Subcutaneous abdominal adipose tissue (tissue), 5 donors: Measurements from ENCODE around the gene PGS1.

ENCODE experiments used
- H3K27ac ChIP-seq: one replicate; pipeline ENCODE4 v1.7.0; 2013; ENCODE audit warnings: low read depth, mild to moderate bottlenecking, inconsistent platforms, low read length, moderate library complexity
- H3K27me3 ChIP-seq, 5 donors: one replicate each; pipeline ENCODE4 v1.7.0; 2013; ENCODE audit warnings: low read length in 5 of 5, inconsistent platforms in 1 of 5; ENCODE audit not compliant: control insufficient read depth in 5 of 5, insufficient read depth in 4 of 5
- H3K36me3 ChIP-seq, 5 donors: one replicate each; pipeline ENCODE4 v1.7.0; 2013; ENCODE audit warnings: low read length in 5 of 5; ENCODE audit not compliant: control insufficient read depth in 5 of 5, insufficient read depth in 5 of 5
- H3K4me1 ChIP-seq, 5 donors: one replicate each; pipeline ENCODE4 v1.7.0; 2013; ENCODE audit warnings: low read length in 5 of 5, mild to moderate bottlenecking in 3 of 5, moderate library complexity in 1 of 5; ENCODE audit not compliant: control insufficient read depth in 5 of 5, insufficient read depth in 5 of 5
- H3K4me3 ChIP-seq, 5 donors: one replicate each; pipeline ENCODE4 v1.7.0; 2013; ENCODE audit warnings: low read length in 5 of 5, low read depth in 1 of 5
- H3K9ac ChIP-seq, 5 donors: one replicate each; pipeline ENCODE4 v1.7.0; 2013; ENCODE audit warnings: low read length in 5 of 5, mild to moderate bottlenecking in 4 of 5, moderate library complexity in 3 of 5
- H3K9me3 ChIP-seq, 5 donors: one replicate each; pipeline ENCODE4 v1.7.0; 2013; ENCODE audit warnings: low read length in 5 of 5; ENCODE audit not compliant: control insufficient read depth in 5 of 5
- donor health status: healthy.
- donor health status: healthy.
- donor health status: healthy.
- donor health status: healthy.
- donor health status: healthy.

The PGS1 gene

DNA sequence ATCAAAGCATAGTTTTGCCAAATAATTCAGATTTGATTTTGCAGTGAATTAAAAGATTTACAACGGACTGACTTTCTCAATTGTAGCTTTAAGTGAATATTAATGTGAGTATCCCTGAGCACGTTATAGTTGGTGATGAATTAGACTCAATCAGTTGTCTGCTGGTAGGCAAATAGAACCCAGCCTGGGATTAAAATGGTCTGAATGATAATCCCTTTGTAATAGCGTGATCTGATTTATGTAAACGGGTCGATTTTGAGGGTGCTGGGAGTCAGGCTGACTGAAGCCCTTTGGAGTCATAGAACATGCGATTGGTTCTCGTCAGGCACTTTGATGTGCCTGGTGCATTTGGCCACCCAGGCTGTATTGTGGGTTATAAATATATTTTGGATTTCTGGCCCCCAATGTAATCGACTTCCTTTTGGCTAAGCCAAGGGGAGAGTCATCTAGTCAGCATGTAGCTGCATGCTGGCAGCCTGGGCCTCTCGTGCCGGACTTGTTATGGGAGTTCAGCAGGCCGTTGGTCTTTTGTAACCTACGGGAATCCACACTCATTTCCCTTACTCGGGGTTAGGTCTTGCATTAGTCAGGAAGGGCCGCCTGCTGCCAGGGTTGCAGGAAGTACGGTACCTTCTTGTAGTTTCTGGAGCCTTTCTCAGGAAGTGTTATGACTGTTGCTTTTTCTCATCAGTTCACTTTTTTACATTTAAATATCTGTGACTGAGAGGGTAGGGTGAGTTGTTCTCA is 5.4 kb downstream of the PGS1 start:
- Histone ChIP-seq H3K9ac (peak overlapping the region; percentile 56 to 88 (median 74)), H3K4me3 (peak overlapping the region in 1 of 5 donors; percentile 0), H3K36me3 (no peaks in the 10 kb centered on the region), H3K4me1 (peaks cover 16 to 93% (median 89%) of the 10 kb centered on the region in 5 donors), H3K27ac (peak overlapping the region; percentile 99), H3K27me3 (peaks cover 0 to 3% (median 0%) of the 10 kb centered on the region in 5 donors), H3K9me3 (no peaks in the 10 kb centered on the region)

DNA sequence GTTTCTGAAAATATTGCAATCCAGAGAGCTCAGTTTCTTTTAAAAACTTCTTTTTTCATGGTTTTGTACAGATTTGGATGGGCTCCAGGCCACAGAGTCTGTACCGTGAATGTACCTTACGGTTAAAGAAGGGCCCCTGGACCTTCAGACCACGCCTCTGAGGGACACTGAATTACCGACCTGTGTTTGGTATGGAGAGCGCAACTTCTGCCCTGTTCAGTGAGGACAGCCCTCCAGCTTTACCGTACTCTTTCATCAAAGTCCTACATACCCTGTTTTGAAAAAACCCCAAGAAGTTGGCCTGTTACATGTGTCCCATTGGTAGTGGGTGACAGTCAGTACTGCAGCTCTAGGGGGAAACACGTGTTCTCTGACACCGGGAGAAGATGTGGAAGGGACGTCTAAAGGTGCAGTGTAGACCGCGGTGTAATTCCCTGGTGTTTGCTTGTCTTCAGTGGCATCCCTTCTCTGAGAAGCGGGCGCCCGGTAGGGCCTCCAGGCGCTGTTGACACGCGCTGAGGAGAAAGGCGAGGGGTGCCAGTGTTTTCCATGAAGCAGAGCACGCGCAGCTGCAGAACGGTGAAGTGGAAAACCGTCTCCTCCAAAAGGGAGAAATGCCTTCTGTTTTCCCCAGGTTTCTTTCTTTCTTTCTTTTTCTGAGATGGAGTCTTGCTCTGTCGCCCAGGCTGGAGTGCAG is 6.2 kb downstream of the PGS1 start:
- Histone ChIP-seq H3K27ac (peak overlapping the region; percentile 99), H3K9ac (peak overlapping the region; percentile 51 to 88 (median 74)), H3K36me3 (no peaks in the 10 kb centered on the region), H3K4me1 (peaks cover 13 to 89% (median 88%) of the 10 kb centered on the region in 5 donors), H3K27me3 (no peaks in the 10 kb centered on the region), H3K4me3 (peak overlapping the region in 2 of 5 donors; percentile 8 to 10), H3K9me3 (no peaks in the 10 kb centered on the region)

DNA sequence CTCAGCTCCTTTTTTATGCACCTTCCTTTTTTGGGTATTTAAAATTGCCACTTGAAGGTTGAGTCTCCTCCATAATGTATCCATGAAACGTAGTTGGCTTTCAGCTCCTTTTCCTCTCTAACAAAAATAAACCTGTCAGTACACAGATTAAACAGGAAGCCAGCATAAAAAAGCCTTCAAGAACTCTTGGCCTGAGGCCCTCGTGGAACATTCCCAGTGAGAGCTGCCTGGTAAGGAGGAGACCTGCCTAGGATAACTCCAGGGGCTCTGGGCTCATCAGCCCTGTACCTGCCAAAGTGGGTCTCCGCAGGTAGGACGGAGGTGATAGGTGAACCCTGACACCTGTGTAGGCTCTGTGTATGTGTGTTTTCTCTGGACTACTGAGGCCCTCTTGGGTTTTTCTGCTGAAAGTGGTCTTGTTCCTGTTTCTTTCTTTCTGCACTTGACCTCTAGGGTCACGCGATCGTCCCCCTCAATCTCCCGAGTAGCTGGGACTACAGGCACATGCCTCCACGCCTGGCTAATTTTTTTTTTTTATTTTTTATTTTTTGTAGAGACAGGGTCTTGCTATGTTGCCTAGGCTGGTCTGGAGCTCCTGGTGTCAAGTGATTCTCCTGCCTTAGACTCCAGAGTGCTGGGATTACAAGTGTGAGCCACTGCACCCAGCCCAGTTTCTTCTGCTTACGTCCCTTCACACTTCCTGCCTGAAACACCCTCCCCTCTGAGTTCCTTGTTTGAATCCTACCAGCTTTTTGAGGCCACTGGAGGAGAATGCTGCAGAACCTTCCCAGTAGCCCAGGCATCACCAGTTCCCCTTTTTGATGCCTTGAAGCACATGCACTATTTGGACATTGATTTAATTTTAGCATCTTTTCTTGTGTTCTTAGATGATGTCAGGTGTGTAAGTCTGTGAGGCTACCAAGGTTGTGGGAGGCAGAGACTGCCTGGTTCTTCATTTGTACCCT is 9.8 kb downstream of the PGS1 start:
- Histone ChIP-seq H3K27me3 (no peaks in the 10 kb centered on the region), H3K4me3 (peak overlapping the region in 1 of 5 donors; percentile 0), H3K27ac (peak overlapping the region; percentile 71), H3K9ac (peak overlapping the region in 4 of 5 donors; percentile 23 to 69 (median 44)), H3K36me3 (peaks cover 0 to 5% (median 4%) of the 10 kb centered on the region in 5 donors), H3K9me3 (no peaks in the 10 kb centered on the region), H3K4me1 (peaks cover 13 to 80% (median 69%) of the 10 kb centered on the region in 5 donors)

DNA sequence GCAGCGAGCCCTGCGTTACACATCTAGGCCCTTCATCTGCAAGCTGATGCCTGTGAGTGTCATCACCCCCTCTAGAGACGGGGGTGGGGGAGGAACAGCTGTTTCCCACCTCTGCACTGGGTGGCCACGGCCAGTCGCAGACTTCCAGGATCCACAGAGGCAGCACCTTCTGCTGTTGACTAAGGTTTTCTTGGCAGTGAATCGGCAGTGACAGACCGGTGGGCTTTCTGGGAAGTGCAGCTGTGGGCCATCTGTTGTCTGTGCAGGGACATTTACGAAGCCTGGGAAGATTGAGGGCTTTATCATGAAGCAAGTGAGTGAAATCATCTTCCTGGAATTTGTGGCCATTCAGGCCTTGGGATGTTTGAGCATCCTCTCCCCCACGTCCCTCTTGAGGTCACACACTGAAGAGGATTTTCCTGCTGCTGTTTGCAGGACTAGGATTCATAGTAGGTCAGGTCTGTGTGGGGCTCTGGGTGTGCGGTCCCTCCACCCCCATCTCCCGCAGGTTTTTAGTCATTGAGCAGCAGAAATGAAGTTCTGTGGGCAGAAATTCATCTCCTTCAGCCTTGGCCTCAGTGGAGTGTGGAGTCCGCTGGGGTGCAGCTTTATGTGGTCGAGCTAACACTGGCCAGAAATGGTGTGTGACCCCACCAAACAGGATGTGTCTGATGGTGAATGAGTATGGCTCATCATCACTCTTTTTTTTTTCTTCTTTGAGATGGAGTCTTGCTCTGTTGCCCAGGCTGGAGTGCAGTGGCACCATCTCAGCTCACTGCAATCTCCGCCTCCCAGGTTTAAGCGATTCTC is 12.0 kb downstream of the PGS1 start:
- H3K9me3 ChIP-seq: no peaks in the 10 kb centered on the region
- no peak overlapping the region for H3K9ac ChIP-seq
- H3K4me3 ChIP-seq: no peak overlapping the region
- H3K27me3 ChIP-seq: no peaks in the 10 kb centered on the region
- H3K27ac ChIP-seq: peak overlapping the region; percentile 32
- H3K36me3 ChIP-seq: peaks cover 0 to 20% (median 17%) of the 10 kb centered on the region in 5 donors
- H3K4me1 ChIP-seq: peaks cover 9 to 72% (median 47%) of the 10 kb centered on the region in 5 donors

DNA sequence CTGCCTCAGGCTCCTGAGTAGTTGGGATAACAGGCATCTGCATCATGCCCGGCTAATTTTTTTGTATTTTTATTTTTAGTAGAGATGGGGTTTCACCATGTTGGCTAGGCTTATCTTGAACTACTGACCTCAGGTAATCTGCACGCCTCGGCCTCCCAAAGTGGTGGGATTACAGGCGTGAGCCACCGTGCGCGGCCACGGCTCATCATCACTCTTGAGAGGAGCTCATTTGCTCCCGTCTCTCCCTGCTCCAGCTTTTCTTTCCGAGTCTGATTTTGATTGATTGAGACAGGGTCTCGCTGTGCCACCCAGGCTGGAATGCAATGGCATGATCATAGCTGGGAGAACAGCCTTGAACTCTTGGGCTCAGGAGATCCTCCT is 12.6 kb downstream of the PGS1 start:
- Histone ChIP-seq H3K27ac (no peak overlapping the region), H3K9me3 (no peaks in the 10 kb centered on the region), H3K27me3 (no peaks in the 10 kb centered on the region), H3K9ac (no peak overlapping the region), H3K36me3 (peaks cover 0 to 24% (median 17%) of the 10 kb centered on the region in 5 donors), H3K4me3 (no peak overlapping the region), H3K4me1 (peaks cover 9 to 72% (median 41%) of the 10 kb centered on the region in 5 donors)

DNA sequence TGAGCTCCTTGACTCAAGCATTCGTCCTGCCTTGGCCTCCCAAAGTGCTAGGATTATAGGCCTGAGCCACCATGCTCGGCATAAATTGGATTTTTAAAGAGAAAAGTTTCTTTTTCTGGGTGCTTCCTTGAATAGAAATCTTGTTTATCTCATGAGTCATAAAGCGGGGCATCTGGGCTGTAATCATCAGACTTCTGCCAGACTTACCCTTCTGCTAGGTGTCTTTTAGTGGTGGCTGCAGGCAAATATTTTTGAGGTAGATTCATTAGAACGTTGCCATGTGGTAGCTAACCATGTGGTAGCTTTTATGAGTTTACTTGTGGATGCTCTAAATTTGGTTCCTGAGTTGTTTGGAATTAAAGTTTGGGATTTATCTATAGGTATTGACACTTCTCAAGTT is 13.4 kb downstream of the PGS1 start:
- H3K9me3 ChIP-seq: no peaks in the 10 kb centered on the region
- H3K27ac ChIP-seq: no peak overlapping the region
- H3K36me3 ChIP-seq: peaks cover 0 to 28% (median 24%) of the 10 kb centered on the region in 5 donors
- no peak overlapping the region for H3K4me3 ChIP-seq
- peaks cover 7 to 72% (median 41%) of the 10 kb centered on the region in 5 donors for H3K4me1 ChIP-seq
- no peak overlapping the region for H3K9ac ChIP-seq
- H3K27me3 ChIP-seq: no peaks in the 10 kb centered on the region

DNA sequence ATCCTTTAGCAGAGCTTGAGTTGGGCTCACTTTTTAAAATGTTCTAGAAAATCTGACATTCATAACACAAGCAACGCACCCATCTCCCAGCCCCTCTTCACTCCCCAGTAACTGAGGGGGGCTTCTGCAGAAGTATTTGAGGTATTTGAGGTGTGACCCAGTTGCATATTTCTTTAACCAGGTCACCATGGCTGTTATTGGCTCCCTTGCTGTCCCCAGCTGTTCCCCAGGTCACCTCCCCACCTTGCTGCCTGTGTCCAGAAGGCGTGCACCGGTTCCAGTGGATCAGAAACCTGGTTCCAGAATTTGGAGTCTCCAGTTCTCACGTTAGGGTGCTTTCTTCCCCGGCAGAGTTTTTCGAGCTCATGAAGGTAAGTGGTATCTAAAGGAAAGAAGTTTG is 13.8 kb downstream of the PGS1 start:
- Histone ChIP-seq H3K27ac (no peak overlapping the region), H3K4me1 (peaks cover 10 to 73% (median 44%) of the 10 kb centered on the region in 5 donors), H3K4me3 (no peak overlapping the region), H3K9me3 (no peaks in the 10 kb centered on the region), H3K36me3 (peaks cover 0 to 28% (median 24%) of the 10 kb centered on the region in 5 donors), H3K27me3 (no peaks in the 10 kb centered on the region), H3K9ac (no peak overlapping the region)

DNA sequence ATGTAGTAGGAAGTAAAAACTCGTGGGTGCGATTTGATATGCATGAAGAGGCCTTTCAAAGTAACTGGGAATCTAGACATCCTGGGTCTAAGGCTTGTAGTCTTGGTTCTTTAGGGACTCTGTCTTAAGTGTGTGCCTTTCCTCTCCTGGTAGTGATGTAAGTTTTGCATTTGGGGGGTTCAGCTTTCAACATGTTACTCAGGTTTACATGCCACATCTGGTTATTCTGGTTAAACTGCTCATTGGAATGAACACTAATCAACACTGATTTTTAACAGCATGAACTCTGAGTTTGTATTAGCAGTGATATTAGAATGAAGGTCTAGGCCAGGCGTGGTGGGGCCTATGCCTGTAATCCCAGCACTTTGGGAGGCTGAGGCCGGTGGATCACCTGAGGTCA is 15.1 kb downstream of the PGS1 start:
- peaks cover 4 to 38% (median 35%) of the 10 kb centered on the region in 5 donors for H3K36me3 ChIP-seq
- H3K9ac ChIP-seq: no peak overlapping the region
- no peaks in the 10 kb centered on the region for H3K27me3 ChIP-seq
- no peaks in the 10 kb centered on the region for H3K9me3 ChIP-seq
- no peak overlapping the region for H3K27ac ChIP-seq
- no peak overlapping the region for H3K4me3 ChIP-seq
- H3K4me1 ChIP-seq: peaks cover 12 to 72% (median 44%) of the 10 kb centered on the region in 5 donors

DNA sequence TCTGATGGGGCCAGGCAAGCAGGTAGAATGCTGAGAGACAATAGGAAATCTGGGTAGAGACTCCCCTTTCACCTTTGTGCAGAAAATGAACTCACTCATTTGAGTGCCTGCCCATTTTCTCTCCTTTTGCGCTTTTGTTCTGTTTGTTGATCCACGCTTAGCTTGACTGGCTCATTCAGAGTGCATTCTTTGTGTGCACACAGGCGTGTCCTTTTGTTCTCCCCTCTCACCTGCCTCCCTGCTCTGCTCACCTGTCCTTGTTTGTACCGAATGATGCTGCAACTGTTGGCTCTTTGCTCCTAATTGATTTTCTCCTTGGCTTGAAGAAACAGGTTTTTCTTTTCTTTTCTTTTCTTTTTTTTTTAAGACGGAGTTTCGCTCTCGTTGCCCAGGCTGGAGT is 15.8 kb downstream of the PGS1 start:
- Histone ChIP-seq H3K27me3 (no peaks in the 10 kb centered on the region), H3K9ac (no peak overlapping the region), H3K27ac (no peak overlapping the region), H3K36me3 (peaks cover 4 to 44% (median 41%) of the 10 kb centered on the region in 5 donors), H3K9me3 (no peaks in the 10 kb centered on the region), H3K4me1 (peaks cover 10 to 66% (median 44%) of the 10 kb centered on the region in 5 donors), H3K4me3 (no peak overlapping the region)
